ENCODE results near the gene NBEAL2. TPM values are rescaled to one million over a fixed set of nuclear protein-coding genes. Genes with fewer than 3 reads are reported as not detected.

The NBEAL2 gene
- total and polyA plus RNA-seq, 2 of the 4 experiments (the other 2 are of a cell fraction), result 2.2 to 12.5 TPM

GRCh38 chr3:47056705-47057104 lies 77.2 kb downstream of the NBEAL2 start:
- Histone ChIP-seq H3K27ac (ENCODE audit: insufficient read depth, low read length) (no peak overlapping the region), H4K5ac (ENCODE audit: low read depth, low read length) (no peak overlapping the region), H2BK20ac (ENCODE audit: low read depth, low read length) (no peak overlapping the region), H4K8ac (ENCODE audit: low read depth in 2 of 2, low read length in 2 of 2) (no peak overlapping the region), H4K20me1 (ENCODE audit: insufficient read depth, low read length) (peaks cover 9% of the 10 kb centered on the region), H3K4me1 (ENCODE audit: control insufficient read depth, insufficient read depth, low read length) (no peaks in the 10 kb centered on the region), H3K14ac (replicated peaks; ENCODE audit: low read depth, low read length) (no peak overlapping the region), H3K4me2 (ENCODE audit: low read depth, low read length) (no peak overlapping the region), H2AFZ (replicated peaks; ENCODE audit: low read length, poor library complexity) (no peak overlapping the region), H2BK120ac (ENCODE audit: low read depth, low read length) (no peak overlapping the region), H3K23ac (ENCODE audit: low read depth, low read length) (no peak overlapping the region), H2BK5ac (ENCODE audit: low read depth, low read length, poor library complexity, severe bottlenecking) (no peak overlapping the region), H3K4me3 (ENCODE audit: insufficient read depth, low read depth, low read length) (no peak overlapping the region), H2BK15ac (ENCODE audit: low read depth, low read length) (no peak overlapping the region), H2AK9ac (replicated peaks; ENCODE audit: low read depth, low read length, poor library complexity) (no peak overlapping the region), H2AK5ac (ENCODE audit: low read depth, low read length) (no peak overlapping the region), H3K18ac (ENCODE audit: low read depth, low read length) (no peak overlapping the region), H3K9ac (ENCODE audit: low read depth, low read length) (no peak overlapping the region), H3K27me3 (ENCODE audit: control insufficient read depth, insufficient read depth, low read length) (no peaks in the 10 kb centered on the region), H3K9me1 (ENCODE audit: insufficient read depth, low read length) (peaks cover 3% of the 10 kb centered on the region; the same call in 1 of the 2 replicates), H3K36me3 (ENCODE audit: control insufficient read depth, insufficient read depth, low read length) (peaks cover 17% of the 10 kb centered on the region), H4K91ac (ENCODE audit: insufficient read depth, low read depth, low read length) (no peak overlapping the region), H3K9me3 (ENCODE audit: control insufficient read depth, insufficient read depth, low read length) (no peaks in the 10 kb centered on the region), H3K4ac (ENCODE audit: low read depth, low read length) (no peak overlapping the region), H3K56ac (ENCODE audit: extremely low read depth, insufficient read depth, low read length) (no peak overlapping the region), H3K79me1 (ENCODE audit: low read depth in 1 of 2, low read length in 2 of 2) (peaks cover 19 to 60% of the 10 kb centered on the region in 2 experiments)
- CTCF ChIA-PET, result no interaction called here
- WGBS, 2 experiments (ENCODE audit: extremely low coverage in 2 of 2, insufficient read length in 1 of 2), result no CpG with 5 or more reads among the region's 3 CpGs
- no peak for TF ChIP-seq NFE2L2 (IDR thresholded peaks at IDR 0.05; ENCODE audit: low read depth, low read length)
- TF ChIP-seq CTCF (conservative IDR thresholded peaks at IDR 0.05; ENCODE audit: low read depth, low read length), result no peak
- TF ChIP-seq FOS (IDR thresholded peaks at IDR 0.05; ENCODE audit: low read depth, low read length), result no peak
- no peak for TF ChIP-seq POLR2A (IDR thresholded peaks at IDR 0.05; ENCODE audit: low read depth, low read length)
- no peak for TF ChIP-seq BHLHE40 (IDR thresholded peaks at IDR 0.05; ENCODE audit: low read depth, low read length)
- no peak for TF ChIP-seq MAFK (IDR thresholded peaks at IDR 0.05; ENCODE audit: low read depth, low read length)
- TF ChIP-seq SMC3 (IDR thresholded peaks at IDR 0.05; ENCODE audit: low read depth, low read length), result no peak
- no peak for TF ChIP-seq ELK1 (IDR thresholded peaks at IDR 0.05; ENCODE audit: borderline replicate concordance, low read depth, low read length)
- no peak for TF ChIP-seq USF2 (IDR thresholded peaks at IDR 0.05; ENCODE audit: low read depth, low read length)
- no peak for TF ChIP-seq CHD1 (IDR thresholded peaks at IDR 0.05; ENCODE audit: low read depth, low read length)
- TF ChIP-seq CEBPB (IDR thresholded peaks at IDR 0.05; ENCODE audit: low read depth, low read length), result no peak
- no peak for TF ChIP-seq RCOR1 (IDR thresholded peaks at IDR 0.05; ENCODE audit: insufficient replicate concordance, low read length)
- no peak for TF ChIP-seq MXI1 (IDR thresholded peaks at IDR 0.05; ENCODE audit: borderline replicate concordance, low read depth, low read length)
- no peak for TF ChIP-seq MAZ (IDR thresholded peaks at IDR 0.05; ENCODE audit: borderline replicate concordance, low read depth, low read length)
- no peak for TF ChIP-seq RAD21 (IDR thresholded peaks at IDR 0.05; ENCODE audit: low read length)
- intact Hi-C loops (cut with micrococcal nuclease), result no loop called here
- no TSS peak for BruUV-seq (replicated peaks)
- POLR2A ChIA-PET (ENCODE audit: unreplicated experiment), result no interaction called here
- in situ Hi-C loops (cut with MboI; ENCODE audit: low sequenced_read_pairs), result no loop called here
- ATAC-seq (ENCODE audit: low read depth), result no peak
- no peak for DNase-seq
- dilution Hi-C loops (cut with HindIII; ENCODE audit: low sequenced_read_pairs, unreplicated experiment), result no loop called here
